ENCODE data around the gene CCDC88A. TPM values are rescaled to one million over a fixed set of nuclear protein-coding genes. Genes with fewer than 3 reads are reported as not detected.

Gene CCDC88A
- total and polyA plus RNA-seq, 2 experiments from 2014 or later: 30.4 to 32.4 TPM

- no peak overlapping the region for H3K4me3 ChIP-seq
- peaks cover 14% of the 10 kb centered on the region for H3K4me1 ChIP-seq (ENCODE audit: insufficient read depth)
- WGBS, 2 experiments (ENCODE audit: low coverage in 1 of 2, low lambda C conversion rate in 2 of 2, missing lambda C conversion rate in 2 of 2): 62 to 63% methylated on average over 3 of the region's 3 CpGs
- H2AFZ ChIP-seq: no peak overlapping the region
- no peaks in the 10 kb centered on the region for H3K9me3 ChIP-seq (ENCODE audit: low read depth)
- no peaks in the 10 kb centered on the region for H3K9me2 ChIP-seq (ENCODE audit: insufficient read depth)
- 0 out of 2 replicates have a peak overlapping the region, but pooled peaks have one; percentile 18 for H3K27ac ChIP-seq
- peaks cover 20% of the 10 kb centered on the region for H3F3A ChIP-seq (ENCODE audit: insufficient read depth)
- DNase-seq: peak; percentile 90
- H3K36me3 ChIP-seq (ENCODE audit: low read depth): peaks cover 17% of the 10 kb centered on the region; the same call in 1 of the 2 replicates
- TF ChIP-seq EZH2phosphoT487 (IDR thresholded peaks at IDR 0.05; ENCODE audit: insufficient read depth, low read depth) (no peak), EZH2 (IDR thresholded peaks at IDR 0.05; ENCODE audit: insufficient read depth, poor library complexity, severe bottlenecking) (no peak)
- in situ Hi-C loops (cut with MboI): no loop called here
- 0 out of 2 replicates have a peak, but pooled peaks cover 4% of the 10 kb centered on the region for H3K79me2 ChIP-seq (ENCODE audit: insufficient read depth)
- no peaks in the 10 kb centered on the region for H3K27me3 ChIP-seq (replicated peaks; ENCODE audit: insufficient read depth)
- no peaks in the 10 kb centered on the region for H4K20me1 ChIP-seq (ENCODE audit: insufficient read depth)
- H3K4me2 ChIP-seq (ENCODE audit: unreplicated experiment): peak overlapping the region; percentile 38
- H3K9ac ChIP-seq: no peak overlapping the region
These were observed 55.2 kb downstream of the CCDC88A start for GRCh38 chr2:55364189-55365055.

GRCh38 chr2:55363636-55364035 is 56.0 kb downstream of the CCDC88A start:
- no peak for DNase-seq
- Histone ChIP-seq H3K9me3 (ENCODE audit: low read depth) (no peaks in the 10 kb centered on the region), H3K27ac (0 out of 2 replicates have a peak overlapping the region, but pooled peaks have one; percentile 18), H2AFZ (no peak overlapping the region), H3K4me3 (no peak overlapping the region), H3F3A (ENCODE audit: insufficient read depth) (peaks cover 26% of the 10 kb centered on the region), H3K27me3 (replicated peaks; ENCODE audit: insufficient read depth) (no peaks in the 10 kb centered on the region), H3K36me3 (ENCODE audit: low read depth) (peaks cover 17% of the 10 kb centered on the region; the same call in 1 of the 2 replicates), H3K79me2 (ENCODE audit: insufficient read depth) (0 out of 2 replicates have a peak, but pooled peaks cover 4% of the 10 kb centered on the region), H3K4me2 (ENCODE audit: unreplicated experiment) (peak overlapping the region; percentile 38), H4K20me1 (ENCODE audit: insufficient read depth) (no peaks in the 10 kb centered on the region), H3K9ac (no peak overlapping the region), H3K4me1 (ENCODE audit: insufficient read depth) (peaks cover 14% of the 10 kb centered on the region), H3K9me2 (ENCODE audit: insufficient read depth) (no peaks in the 10 kb centered on the region)
- TF ChIP-seq EZH2 (IDR thresholded peaks at IDR 0.05; ENCODE audit: insufficient read depth, poor library complexity, severe bottlenecking): no peak
- no peak for TF ChIP-seq EZH2phosphoT487 (IDR thresholded peaks at IDR 0.05; ENCODE audit: insufficient read depth, low read depth)
- in situ Hi-C loops (cut with MboI): no loop called here
- 83 to 87% methylated on average over 3 of the region's 3 CpGs for WGBS, 2 experiments (ENCODE audit: low coverage in 1 of 2, low lambda C conversion rate in 2 of 2, missing lambda C conversion rate in 2 of 2)

DNA sequence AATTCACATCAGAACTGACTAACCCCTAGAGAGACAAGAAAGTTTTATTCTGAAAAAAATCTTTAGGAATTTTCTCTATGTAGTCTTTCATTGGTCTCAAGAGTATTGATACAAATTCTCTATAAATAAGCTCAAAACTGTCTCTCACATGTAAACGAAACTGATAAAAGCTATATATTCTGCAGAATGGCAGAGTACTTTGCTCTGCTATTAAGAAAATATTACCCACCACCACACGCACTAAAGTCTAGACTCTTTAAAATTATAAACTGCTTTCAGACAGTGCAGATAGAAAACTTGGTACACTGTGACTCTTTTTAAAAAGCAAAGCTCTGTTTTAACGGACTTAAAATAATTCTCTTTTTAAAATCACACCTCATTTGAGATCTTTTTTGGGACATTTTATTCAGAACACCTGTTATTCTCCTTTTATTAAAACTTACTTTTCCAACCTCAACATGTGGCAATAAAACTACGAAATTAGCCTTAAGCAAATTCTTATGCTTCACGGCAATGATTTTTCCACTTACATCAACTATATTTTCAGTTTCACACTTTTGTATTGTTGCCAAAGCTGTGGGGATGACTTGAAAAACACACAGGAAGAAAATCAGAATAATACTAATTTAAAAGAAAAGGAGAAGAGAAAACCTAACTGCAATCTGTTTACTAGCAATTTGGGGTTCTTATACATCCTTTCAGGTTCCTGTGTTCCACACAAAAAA is 58.0 kb downstream of the CCDC88A start:
- no peak overlapping the region for H2AFZ ChIP-seq
- WGBS, 2 experiments (ENCODE audit: low coverage in 1 of 2, low lambda C conversion rate in 2 of 2, missing lambda C conversion rate in 2 of 2): 90 to 93% methylated on average over 5 of the region's 5 CpGs
- H3K27ac ChIP-seq: no peak overlapping the region
- H3K4me1 ChIP-seq (ENCODE audit: insufficient read depth): peaks cover 26% of the 10 kb centered on the region
- peaks cover 17% of the 10 kb centered on the region; the same call in 1 of the 2 replicates for H3K36me3 ChIP-seq (ENCODE audit: low read depth)
- TF ChIP-seq EZH2 (IDR thresholded peaks at IDR 0.05; ENCODE audit: insufficient read depth, poor library complexity, severe bottlenecking): no peak
- TF ChIP-seq EZH2phosphoT487 (IDR thresholded peaks at IDR 0.05; ENCODE audit: insufficient read depth, low read depth): no peak
- no peak overlapping the region for H3K9ac ChIP-seq
- no peaks in the 10 kb centered on the region for H3K9me3 ChIP-seq (ENCODE audit: low read depth)
- no peak for DNase-seq
- H4K20me1 ChIP-seq (ENCODE audit: insufficient read depth): no peaks in the 10 kb centered on the region
- H3K79me2 ChIP-seq (ENCODE audit: insufficient read depth): 0 out of 2 replicates have a peak, but pooled peaks cover 4% of the 10 kb centered on the region
- H3K4me3 ChIP-seq: no peak overlapping the region
- H3K27me3 ChIP-seq (replicated peaks; ENCODE audit: insufficient read depth): no peaks in the 10 kb centered on the region
- H3K9me2 ChIP-seq (ENCODE audit: insufficient read depth): no peaks in the 10 kb centered on the region
- H3K4me2 ChIP-seq (ENCODE audit: unreplicated experiment): no peak overlapping the region
- H3F3A ChIP-seq (ENCODE audit: insufficient read depth): peaks cover 37% of the 10 kb centered on the region
- in situ Hi-C loops (cut with MboI): no loop called here

- no peak for DNase-seq
- H3F3A ChIP-seq (ENCODE audit: insufficient read depth): peaks cover 18% of the 10 kb centered on the region
- no peak overlapping the region for H2AFZ ChIP-seq
- H3K4me1 ChIP-seq (ENCODE audit: insufficient read depth): peaks cover 13% of the 10 kb centered on the region
- no peaks in the 10 kb centered on the region for H3K27me3 ChIP-seq (replicated peaks; ENCODE audit: insufficient read depth)
- WGBS, 2 experiments (ENCODE audit: low coverage in 1 of 2, low lambda C conversion rate in 2 of 2, missing lambda C conversion rate in 2 of 2): 46 to 49% methylated on average over 1 of the region's 1 CpG
- in situ Hi-C loops (cut with MboI): no loop called here
- H3K79me2 ChIP-seq (ENCODE audit: insufficient read depth): 0 out of 2 replicates have a peak, but pooled peaks cover 4% of the 10 kb centered on the region
- H3K9me3 ChIP-seq (ENCODE audit: low read depth): no peaks in the 10 kb centered on the region
- H3K4me2 ChIP-seq (ENCODE audit: unreplicated experiment): peak overlapping the region; percentile 31
- peaks cover 17% of the 10 kb centered on the region; the same call in 1 of the 2 replicates for H3K36me3 ChIP-seq (ENCODE audit: low read depth)
- H3K9ac ChIP-seq: no peak overlapping the region
- no peak for TF ChIP-seq EZH2phosphoT487 (IDR thresholded peaks at IDR 0.05; ENCODE audit: insufficient read depth, low read depth)
- no peak for TF ChIP-seq EZH2 (IDR thresholded peaks at IDR 0.05; ENCODE audit: insufficient read depth, poor library complexity, severe bottlenecking)
- no peaks in the 10 kb centered on the region for H3K9me2 ChIP-seq (ENCODE audit: insufficient read depth)
- H3K4me3 ChIP-seq: no peak overlapping the region
- H4K20me1 ChIP-seq (ENCODE audit: insufficient read depth): no peaks in the 10 kb centered on the region
- no peak overlapping the region for H3K27ac ChIP-seq
These were observed 61.2 kb downstream of the CCDC88A start for GRCh38 chr2:55358451-55358850.
